22Rv1 (cell line): ENCODE measurements around the gene KIR2DL3.

Experiments used
- H3K27ac ChIP-seq: fragments of 450-650 bp; 2 replicates; pipeline ENCODE4 v1.5.1; 2017
- CTCF ChIP-seq: fragments of 450-650 bp; IDR thresholded peaks from 2 replicates; pipeline ENCODE4 v1.5.1; 2017; ENCODE audit warnings: mild to moderate bottlenecking
- ZFX ChIP-seq: fragments of 450-650 bp; IDR thresholded peaks from 2 replicates; pipeline ENCODE4 v1.6.1; 2017; ENCODE audit warnings: antibody characterized with exemption, borderline replicate concordance

The KIR2DL3 gene

GRCh38 chr19:54795758-54796157 is 57.4 kb downstream of the KIR2DL3 start:
- no peak overlapping the region for H3K27ac ChIP-seq
- TF ChIP-seq CTCF (no peak), ZFX (no peak)
